Keratinocyte (primary cell): ENCODE results near the gene RANBP3L. TPM values are rescaled to one million over a fixed set of nuclear protein-coding genes. Genes with fewer than 3 reads are reported as not detected.

Experiments used
- DNase-seq: peaks from one replicate; pipeline ENCODE4 v3.0.0-alpha.2; 2011; ENCODE audit warnings: low read depth, missing footprints, low spot score
- FAIRE-seq: peaks from 2 replicates; lab custom pipeline; 2011; peaks lifted over from hg19 to GRCh38; lab: Jason Lieb, UNC
- H2AFZ ChIP-seq: 2 replicates; pipeline ENCODE4 v1.6.0; 2012; ENCODE audit warnings: low read length, control low read depth, inconsistent platforms; ENCODE audit not compliant: control insufficient read depth
- H3K27ac ChIP-seq: 2 replicates; pipeline ENCODE4 v1.5.1; 2011; ENCODE audit warnings: low read length; ENCODE audit not compliant: control insufficient read depth, insufficient read depth
- H3K27me3 ChIP-seq: 3 replicates; pipeline ENCODE4 v1.6.0; 2011; ENCODE audit warnings: low read length; ENCODE audit not compliant: control insufficient read depth, insufficient read depth; ENCODE audit errors: extremely low read depth
- H3K36me3 ChIP-seq, 2 experiments: 2 replicates in 1 of 2; 3 replicates in 1 of 2; pipeline ENCODE4 v1.5.1; 2011; ENCODE audit warnings: low read length in 2 of 2, mild to moderate bottlenecking in 1 of 2; ENCODE audit not compliant: control insufficient read depth in 2 of 2, insufficient read depth in 2 of 2; ENCODE audit errors: extremely low read depth in 1 of 2
- H3K4me1 ChIP-seq: 3 replicates; pipeline ENCODE4 v1.5.1; 2011; ENCODE audit warnings: low read length; ENCODE audit not compliant: control insufficient read depth, insufficient read depth; ENCODE audit errors: extremely low read depth
- H3K4me2 ChIP-seq: 3 replicates; pipeline ENCODE4 v1.6.0; 2011; ENCODE audit warnings: low read depth, low read length; ENCODE audit not compliant: control insufficient read depth, insufficient read depth; ENCODE audit errors: extremely low read depth
- H3K4me3 ChIP-seq, 3 experiments: fragments of 200-600 bp in 1 of 3; sonication (generic) in 1 of 3; 2 replicates in 2 of 3; 3 replicates in 1 of 3; pipeline ENCODE4 v1.5.1; 2011 to 2016; ENCODE audit warnings: low read length in 3 of 3, mild to moderate bottlenecking in 3 of 3, control low read depth in 2 of 3, inconsistent platforms in 1 of 3, low read depth in 1 of 3, mixed read lengths in 1 of 3, mixed run types in 1 of 3, moderate library complexity in 1 of 3; ENCODE audit not compliant: control insufficient read depth in 2 of 3, insufficient read depth in 2 of 3; ENCODE audit errors: extremely low read depth in 1 of 3
- H3K79me2 ChIP-seq: 2 replicates; pipeline ENCODE4 v1.6.0; 2012; ENCODE audit warnings: low read length; ENCODE audit not compliant: control insufficient read depth, insufficient read depth
- H3K9ac ChIP-seq: 3 replicates; pipeline ENCODE4 v1.6.0; 2011; ENCODE audit warnings: low read length; ENCODE audit not compliant: control insufficient read depth, insufficient read depth; ENCODE audit errors: extremely low read depth
- H3K9me1 ChIP-seq: 3 replicates; pipeline ENCODE4 v1.6.0; 2011; ENCODE audit warnings: low read length; ENCODE audit not compliant: control insufficient read depth, insufficient read depth; ENCODE audit errors: extremely low read depth
- H3K9me3 ChIP-seq: 2 replicates; pipeline ENCODE4 v1.5.1; 2012; ENCODE audit warnings: low read depth, low read length; ENCODE audit not compliant: control insufficient read depth
- H4K20me1 ChIP-seq: 3 replicates; pipeline ENCODE4 v1.6.0; 2011; ENCODE audit warnings: low read length; ENCODE audit not compliant: control insufficient read depth, insufficient read depth; ENCODE audit errors: extremely low read depth
- EZH2 ChIP-seq: IDR thresholded peaks from one replicate; pipeline ENCODE4 v1.6.1; 2012; ENCODE audit warnings: inconsistent platforms, mild to moderate bottlenecking, low read length, moderate library complexity
- dilution Hi-C: fragments of 300-500 bp; cut with MboI; formaldehyde crosslinking; loops from one replicate; pipeline ENCODE4 v1.7.0; 2020; ENCODE audit warnings: low sequenced_read_pairs; ENCODE audit not compliant: extremely low pct_ligation_motif_present
- polyA plus RNA-seq, 5 experiments: library from polyadenylated mRNA; depleted of rRNA in 3 of 5; stranded (reverse) in 3 of 5; stranded (forward) in 1 of 5; unstranded in 1 of 5; fragments of >200 nt; gene quantifications; 1 replicate in 1 of 5; 2 replicates in 3 of 5; 3 replicates in 1 of 5; pipeline versions ENCODE4 v1.2.1 to v1.2.3, GENCODE V29; 2011 to 2012; ENCODE audit warnings: missing spikeins in 2 of 5, low read depth in 1 of 5, low replicate concordance in 1 of 5
- TF ChIP-seq, protein P1 (sequence below), 3 experiments: IDR thresholded peaks in 1 of 3; conservative IDR thresholded peaks in 1 of 3; optimal IDR thresholded peaks in 1 of 3; 2 replicates in 2 of 3; 3 replicates in 1 of 3; pipeline versions ENCODE3 to v1.5.1; 2011; ENCODE audit warnings: low read length in 3 of 3, mild to moderate bottlenecking in 3 of 3, moderate library complexity in 2 of 3, control low read depth in 1 of 3, inconsistent platforms in 1 of 3; ENCODE audit not compliant: insufficient read depth in 2 of 3; ENCODE audit errors: extremely low read depth in 1 of 3

RANBP3L gene
- polyA plus RNA-seq, 1 donor (not counting 4 experiments of a cell fraction or from before 2014, with no cell fraction given): not detected

DNA sequence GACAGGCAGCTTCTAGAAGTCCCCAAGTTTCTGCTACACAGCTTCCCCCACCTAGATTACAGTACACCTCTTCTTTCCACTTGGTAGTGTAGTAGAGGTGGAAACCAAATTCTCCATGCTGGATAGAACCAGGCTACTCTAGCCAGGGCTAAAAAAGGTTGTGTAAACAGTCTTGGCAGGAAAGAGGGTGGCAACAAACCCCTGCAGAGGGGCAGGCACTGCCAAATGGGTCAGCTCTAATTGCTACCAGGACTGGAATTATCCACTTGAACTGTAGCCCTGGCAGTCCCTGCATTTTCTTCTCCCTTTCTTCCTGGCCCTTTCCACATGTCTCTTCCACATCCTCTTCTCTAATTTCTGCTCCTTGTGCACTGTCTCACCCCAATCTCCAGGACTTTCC, 24.8 kb downstream of the RANBP3L start:
- no peak for TF ChIP-seq EZH2
- TF ChIP-seq, protein P1, sequence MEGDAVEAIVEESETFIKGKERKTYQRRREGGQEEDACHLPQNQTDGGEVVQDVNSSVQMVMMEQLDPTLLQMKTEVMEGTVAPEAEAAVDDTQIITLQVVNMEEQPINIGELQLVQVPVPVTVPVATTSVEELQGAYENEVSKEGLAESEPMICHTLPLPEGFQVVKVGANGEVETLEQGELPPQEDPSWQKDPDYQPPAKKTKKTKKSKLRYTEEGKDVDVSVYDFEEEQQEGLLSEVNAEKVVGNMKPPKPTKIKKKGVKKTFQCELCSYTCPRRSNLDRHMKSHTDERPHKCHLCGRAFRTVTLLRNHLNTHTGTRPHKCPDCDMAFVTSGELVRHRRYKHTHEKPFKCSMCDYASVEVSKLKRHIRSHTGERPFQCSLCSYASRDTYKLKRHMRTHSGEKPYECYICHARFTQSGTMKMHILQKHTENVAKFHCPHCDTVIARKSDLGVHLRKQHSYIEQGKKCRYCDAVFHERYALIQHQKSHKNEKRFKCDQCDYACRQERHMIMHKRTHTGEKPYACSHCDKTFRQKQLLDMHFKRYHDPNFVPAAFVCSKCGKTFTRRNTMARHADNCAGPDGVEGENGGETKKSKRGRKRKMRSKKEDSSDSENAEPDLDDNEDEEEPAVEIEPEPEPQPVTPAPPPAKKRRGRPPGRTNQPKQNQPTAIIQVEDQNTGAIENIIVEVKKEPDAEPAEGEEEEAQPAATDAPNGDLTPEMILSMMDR (optimal IDR thresholded peaks at IDR 0.05 in 1 of 3, IDR thresholded peaks at IDR 0.05 in 1 of 3, conservative IDR thresholded peaks at IDR 0.05 in 1 of 3; ENCODE audit: extremely low read depth in 1 of 3, insufficient read depth in 2 of 3, low read length in 3 of 3): no peak
- dilution Hi-C loops: no loop called here

DNA sequence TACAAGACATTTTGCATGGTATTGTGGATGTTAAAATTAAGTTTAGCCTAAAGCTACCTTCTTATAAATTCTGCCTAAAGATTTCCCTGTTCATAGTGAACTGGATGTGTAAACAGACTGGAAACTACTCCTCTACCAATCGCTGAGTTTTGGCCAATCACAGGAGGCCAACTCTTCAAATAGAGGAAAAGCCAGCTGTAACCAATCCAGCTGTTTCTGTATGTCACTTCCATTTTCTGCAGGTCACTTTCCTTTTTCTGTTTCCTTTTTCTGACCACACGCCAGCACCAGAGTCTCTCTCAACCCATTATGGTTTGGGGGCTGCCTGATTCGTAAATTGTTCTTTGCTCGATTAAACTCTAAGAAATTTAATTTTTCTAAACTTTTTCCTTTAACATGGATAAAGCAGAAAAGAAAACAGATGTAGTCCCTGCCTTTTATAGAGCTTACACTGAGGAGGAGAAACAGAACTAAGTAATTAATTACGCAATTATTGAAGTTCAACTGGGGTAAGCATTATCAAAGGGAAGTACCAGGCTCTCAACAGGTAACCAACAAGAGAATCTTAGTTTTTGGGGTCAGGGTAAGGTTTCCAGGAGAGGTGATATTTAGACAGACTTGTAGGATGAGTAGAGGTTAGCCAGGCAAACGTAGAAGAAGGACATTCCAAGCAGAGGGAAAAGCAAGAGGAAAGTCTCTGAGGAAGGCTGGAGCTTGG, 27.7 kb downstream of the RANBP3L start:
- Histone ChIP-seq H2AFZ (no peak overlapping the region), H3K9me1 (no peaks in the 10 kb centered on the region), H3K79me2 (no peaks in the 10 kb centered on the region), H3K27ac (no peak overlapping the region), H3K4me3 (no peak overlapping the region), H3K4me2 (no peak overlapping the region), H3K9me3 (no peaks in the 10 kb centered on the region), H3K27me3 (no peaks in the 10 kb centered on the region), H3K9ac (no peak overlapping the region), H3K4me1 (no peaks in the 10 kb centered on the region), H4K20me1 (no peaks in the 10 kb centered on the region), H3K36me3 (no peaks in the 10 kb centered on the region)
- no peak for DNase-seq
- TF ChIP-seq, protein P1 (optimal IDR thresholded peaks at IDR 0.05 in 1 of 3, IDR thresholded peaks at IDR 0.05 in 1 of 3, conservative IDR thresholded peaks at IDR 0.05 in 1 of 3; ENCODE audit: extremely low read depth in 1 of 3, insufficient read depth in 2 of 3, low read length in 3 of 3): no peak
- no peak for TF ChIP-seq EZH2
- no peak for FAIRE-seq
- dilution Hi-C loops: no loop called here

More for the DNA sequence above, 24.8 kb downstream of the RANBP3L start:
- Histone ChIP-seq H2AFZ (no peak overlapping the region), H3K9me1 (no peaks in the 10 kb centered on the region), H4K20me1 (no peaks in the 10 kb centered on the region), H3K27ac (no peak overlapping the region), H3K9me3 (no peaks in the 10 kb centered on the region), H3K36me3 (no peaks in the 10 kb centered on the region), H3K4me3 (no peak overlapping the region), H3K4me1 (no peaks in the 10 kb centered on the region), H3K27me3 (no peaks in the 10 kb centered on the region), H3K9ac (no peak overlapping the region), H3K4me2 (no peak overlapping the region), H3K79me2 (no peaks in the 10 kb centered on the region)
- no peak for DNase-seq
- no peak for FAIRE-seq
